HG02610 (cell line): Measurements from ENCODE around the gene ZNF18.

ENCODE experiments used
- ATAC-seq: cut with Tn5 transposase; IDR thresholded peaks from one replicate; pipeline ENCODE4 v1.9.1; 2021; ENCODE audit warnings: mild to moderate bottlenecking, moderate library complexity; ENCODE audit not compliant: unreplicated experiment

ZNF18 gene

GRCh38 chr17:11997147-11997971 lies at the start of gene ZNF18:
ZNF18 (minus strand) TSS chr17:11997475; CDS start chr17:11992829, 4,646 bp downstream.
- peak; percentile 98 for ATAC-seq

GRCh38 chr17:12046786-12047185 lies 49.5 kb upstream of the ZNF18 start:
- no peak for ATAC-seq

- ATAC-seq = no peak
Measured at GRCh38 chr17:12043702-12044101, 46.4 kb upstream of the ZNF18 start.

GRCh38 chr17:12041312-12041711 lies 44.0 kb upstream of the ZNF18 start:
- no peak for ATAC-seq

GRCh38 chr17:12040478-12040877 lies 43.2 kb upstream of the ZNF18 start:
- ATAC-seq = no peak

- ATAC-seq = no peak
Measured at GRCh38 chr17:12037970-12038369, 40.7 kb upstream of the ZNF18 start.

GRCh38 chr17:12035673-12036072 lies 38.4 kb upstream of the ZNF18 start:
- no peak for ATAC-seq

- no peak for ATAC-seq
Measured at GRCh38 chr17:12034538-12034937, 37.3 kb upstream of the ZNF18 start.

- no peak for ATAC-seq
Measured at GRCh38 chr17:12028611-12029010, 31.3 kb upstream of the ZNF18 start.

GRCh38 chr17:12027658-12028057 lies 30.4 kb upstream of the ZNF18 start:
- no peak for ATAC-seq

GRCh38 chr17:12024327-12024726 lies 27.1 kb upstream of the ZNF18 start:
- no peak for ATAC-seq

- no peak for ATAC-seq
Measured at GRCh38 chr17:12022310-12022709, 25.0 kb upstream of the ZNF18 start.

GRCh38 chr17:12021623-12022140 lies 24.4 kb upstream of the ZNF18 start:
- ATAC-seq = no peak

- ATAC-seq = peak; percentile 93
Measured at GRCh38 chr17:12020642-12021622, 23.7 kb upstream of the ZNF18 start, which contains the start of gene MAP2K4. MAP2K4 (plus strand) TSS chr17:12020877; CDS start chr17:12020887, 10 bp downstream.

GRCh38 chr17:12007466-12007865 lies 10.2 kb upstream of the ZNF18 start:
- ATAC-seq = no peak

- no peak for ATAC-seq
Measured at GRCh38 chr17:11999696-12000095, 2.4 kb upstream of the ZNF18 start.

GRCh38 chr17:11997972-11998233 lies 628 bp upstream of the ZNF18 start:
- ATAC-seq = no peak

- ATAC-seq = peak; percentile 25
Measured at GRCh38 chr17:11996722-11997146, 541 bp downstream of the ZNF18 start.

- no peak for ATAC-seq
Measured at GRCh38 chr17:11991461-11991860, 5.8 kb downstream of the ZNF18 start.

- ATAC-seq = no peak
Measured at GRCh38 chr17:11990363-11990983, 6.8 kb downstream of the ZNF18 start.

GRCh38 chr17:11986942-11987329 lies 10.3 kb downstream of the ZNF18 start:
- ATAC-seq = no peak
